ENCODE data around the gene MICB.
"Not testable (repeated sequence)": the region's sequence is repeated elsewhere in the genome, so short reads cannot be mapped to it uniquely, and the experiment has no call there.

Gene MICB

GRCh38 chr6:31497531-31498476 lies at the start of gene MICB:
Gene MICB, plus strand, starts transcription at chr6:31498145. Its CDS starts 49 bp downstream, at chr6:31498194.
- DNase-seq, result peak; percentile 65 to 74

DNA sequence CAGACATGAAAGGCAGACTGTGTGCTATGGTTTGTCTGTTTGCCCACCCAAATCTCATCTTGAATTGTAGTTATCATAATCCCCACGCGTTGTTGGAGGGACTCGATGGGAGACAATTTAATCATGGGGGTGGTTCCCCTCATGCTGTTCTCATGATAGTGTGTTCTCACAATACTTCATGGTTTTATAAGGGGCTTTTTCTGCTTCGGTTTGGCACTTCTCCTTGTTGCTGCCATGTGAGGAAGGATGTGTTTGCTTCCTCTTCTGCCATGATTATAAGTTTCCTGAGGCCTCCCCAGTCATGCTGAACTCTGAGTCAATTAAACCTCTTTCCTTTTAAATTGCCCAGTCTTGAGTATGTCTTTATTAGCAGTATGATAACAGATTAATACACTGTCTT lies 47.2 kb upstream of the MICB start:
- no peak for DNase-seq

DNA sequence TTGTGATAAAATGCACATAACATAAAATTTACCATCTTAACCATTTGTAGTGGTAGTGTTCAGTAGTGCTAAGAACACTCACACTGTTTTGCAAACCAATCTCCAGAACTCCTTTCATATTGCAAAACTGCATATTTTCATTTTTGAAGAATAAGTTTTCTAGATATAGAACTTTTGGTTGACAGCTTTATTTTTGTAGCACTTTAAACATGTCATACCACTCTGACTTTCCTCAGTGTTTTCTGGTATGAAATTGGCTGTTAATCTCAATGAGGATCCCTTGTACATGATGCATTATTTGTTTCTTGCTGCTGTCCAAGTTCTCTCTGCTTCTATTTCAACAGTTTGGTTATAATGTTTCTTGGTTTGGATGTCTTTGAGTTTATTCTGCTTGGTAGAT lies 45.1 kb upstream of the MICB start:
- DNase-seq, result no peak

DNA sequence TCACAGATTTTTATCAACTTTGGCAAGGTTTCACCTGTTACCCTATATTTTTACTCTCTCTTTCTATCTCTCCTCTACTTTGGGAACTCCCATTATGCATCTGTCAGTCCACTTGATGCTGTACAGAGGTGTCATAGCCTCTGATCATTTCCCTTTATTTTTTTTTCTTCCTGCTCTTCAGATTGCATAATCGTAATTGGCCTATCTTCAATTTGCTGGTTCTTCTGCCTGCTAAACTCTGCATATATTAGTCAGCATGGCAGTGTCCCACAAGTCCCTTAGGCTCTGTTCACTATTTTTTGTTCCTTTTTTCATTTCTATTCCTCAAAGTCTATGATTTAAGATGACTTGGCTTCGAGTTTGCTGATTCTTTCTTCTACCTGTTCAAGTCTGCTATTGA lies 44.7 kb upstream of the MICB start:
- no peak for DNase-seq

DNA sequence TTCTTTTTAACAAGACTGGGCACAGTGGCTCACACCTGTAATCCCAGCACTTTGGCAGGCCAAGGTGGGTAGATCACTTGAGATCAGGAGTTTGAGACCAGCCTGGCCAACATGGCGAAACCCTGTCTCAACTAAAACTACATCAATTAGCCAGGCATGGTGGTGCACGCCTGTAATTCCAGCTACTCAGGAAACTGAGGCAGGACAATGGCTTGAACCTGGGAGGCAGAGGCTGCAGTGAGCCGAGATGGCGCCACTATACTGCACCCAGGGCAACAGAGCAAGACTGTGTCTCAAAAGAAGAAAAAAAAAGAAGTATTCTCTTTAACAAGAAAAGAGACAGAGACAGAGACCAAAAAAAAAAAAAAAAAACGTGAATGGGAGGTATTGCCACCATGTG lies 38.1 kb upstream of the MICB start:
- not testable (repeated sequence) for DNase-seq

DNA sequence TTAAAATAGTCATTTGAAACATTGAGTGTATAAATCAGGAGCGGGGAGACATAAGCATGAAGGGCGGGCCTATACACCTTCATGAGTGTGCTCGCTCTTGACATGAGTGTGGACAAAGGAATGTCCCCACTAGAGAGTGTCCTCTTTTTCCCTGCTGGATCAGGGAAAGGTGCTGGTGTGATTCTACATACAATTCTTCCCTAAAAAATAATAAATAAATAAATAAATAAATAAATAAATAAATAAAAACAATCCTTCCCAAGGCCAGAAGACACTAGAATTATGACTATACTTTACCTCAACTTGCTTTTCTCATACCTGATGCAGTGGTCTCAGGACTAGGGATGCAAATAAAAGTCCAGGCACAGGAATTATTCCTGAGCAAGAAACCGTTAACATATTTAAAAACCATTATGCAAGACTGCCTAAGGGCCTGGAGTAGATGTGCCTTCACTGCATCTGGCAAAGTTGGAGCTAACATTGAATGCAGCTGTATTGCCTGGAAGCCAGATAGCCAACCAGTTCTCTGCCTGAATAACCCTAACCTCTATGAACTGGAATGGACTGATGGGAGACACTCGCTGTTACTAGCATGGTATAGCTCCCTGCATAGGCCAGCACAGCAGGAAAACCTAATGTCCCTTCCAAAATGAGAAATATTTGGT lies 37.5 kb upstream of the MICB start:
- no peak for DNase-seq

- no peak for DNase-seq
These were observed 35.6 kb upstream of the MICB start for GRCh38 chr6:31462026-31462963.

- DNase-seq, result peak; percentile 78 to 82
These were observed 34.7 kb upstream of the MICB start for GRCh38 chr6:31462964-31463870.

DNA sequence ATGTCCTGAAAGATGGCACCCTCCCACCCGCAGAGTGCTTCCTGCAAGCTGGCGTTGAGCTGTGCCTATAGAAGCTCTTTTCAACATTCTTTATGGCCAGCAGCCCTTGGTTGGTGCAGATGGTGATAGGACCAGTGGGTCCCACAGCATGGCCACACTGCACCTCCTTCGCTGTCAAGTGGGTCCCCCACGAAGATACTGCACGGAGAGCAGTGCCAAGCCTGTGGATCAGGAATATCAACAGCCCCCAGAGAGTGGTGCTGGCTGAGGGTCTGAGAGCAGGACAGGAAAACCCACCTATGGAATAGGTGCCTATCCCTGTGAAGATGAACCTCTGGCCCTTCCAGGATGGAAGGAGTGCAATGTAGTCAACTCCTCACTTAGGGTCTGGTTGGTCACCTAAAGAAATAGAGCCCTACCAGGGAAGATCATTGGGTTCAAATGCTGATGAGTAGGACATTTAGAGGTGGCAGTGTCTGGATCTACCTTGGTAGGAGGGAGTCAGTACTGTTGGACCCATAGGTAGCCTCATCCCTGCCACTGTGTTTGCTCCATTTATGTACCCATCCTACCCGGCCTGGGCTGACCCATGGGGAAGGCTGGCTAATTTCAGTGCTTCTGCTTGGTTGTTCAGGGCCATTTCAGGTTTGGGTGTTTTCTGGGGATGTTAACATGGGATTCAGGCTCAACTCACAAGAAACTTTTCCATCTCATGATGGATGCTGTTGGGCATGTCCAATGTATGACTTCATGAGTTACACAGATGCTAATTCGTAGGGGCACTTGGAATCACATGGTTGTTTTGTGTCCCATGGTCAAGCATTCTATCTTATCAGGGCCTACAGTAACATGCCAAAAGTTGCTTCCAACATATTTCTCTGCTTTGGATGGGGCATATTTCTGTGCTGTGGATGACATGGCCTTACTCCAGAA lies 33.4 kb upstream of the MICB start:
- DNase-seq, result no peak

GRCh38 chr6:31465185-31465536 lies 32.8 kb upstream of the MICB start:
- no peak for DNase-seq

- no peak for DNase-seq
These were observed 32.2 kb upstream of the MICB start for GRCh38 chr6:31465718-31466117.

GRCh38 chr6:31466466-31466865 lies 31.5 kb upstream of the MICB start:
- DNase-seq, result no peak

DNA sequence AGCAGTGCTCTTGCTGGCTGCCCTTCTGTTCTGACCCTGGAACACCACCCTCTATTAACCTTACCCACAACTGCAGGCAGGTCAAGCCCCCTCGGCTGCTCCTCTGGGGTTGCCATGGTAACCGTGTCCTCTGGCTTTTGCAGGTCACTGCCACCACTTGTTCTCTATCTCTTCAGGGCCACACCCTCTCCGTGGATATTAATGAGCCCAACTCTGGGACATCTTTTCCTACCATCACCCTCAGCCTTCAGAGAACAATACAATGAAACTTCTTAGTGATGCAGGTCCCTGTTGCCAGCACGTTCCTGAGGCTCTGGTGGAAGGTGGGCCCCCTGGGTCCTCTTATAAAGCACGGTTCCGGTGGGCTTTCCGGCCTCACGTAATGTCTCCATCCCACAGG lies 30.8 kb upstream of the MICB start:
- no peak for DNase-seq

DNA sequence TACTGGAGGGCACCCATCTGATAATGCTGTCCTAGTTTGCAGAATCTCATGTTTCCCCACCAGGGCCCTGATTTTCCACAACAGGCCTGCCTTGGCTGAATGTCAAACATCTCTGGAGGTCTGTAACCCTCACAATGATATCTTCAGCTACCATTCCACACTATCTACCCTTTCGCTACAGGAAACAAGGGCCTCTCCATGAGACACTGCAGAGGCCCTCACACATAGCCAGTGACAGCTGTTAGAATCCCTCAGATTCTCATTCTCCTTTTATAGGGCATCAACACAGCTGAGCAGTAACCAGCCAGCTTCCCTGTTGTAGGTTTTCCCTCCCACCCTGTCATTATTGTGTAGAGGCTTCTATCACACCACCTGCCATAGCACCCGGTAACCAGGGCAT lies 29.6 kb upstream of the MICB start:
- DNase-seq, result no peak

- DNase-seq, result no peak
These were observed 27.1 kb upstream of the MICB start for GRCh38 chr6:31470801-31471200.

GRCh38 chr6:31471711-31472110 lies 26.2 kb upstream of the MICB start:
- DNase-seq, result no peak

DNA sequence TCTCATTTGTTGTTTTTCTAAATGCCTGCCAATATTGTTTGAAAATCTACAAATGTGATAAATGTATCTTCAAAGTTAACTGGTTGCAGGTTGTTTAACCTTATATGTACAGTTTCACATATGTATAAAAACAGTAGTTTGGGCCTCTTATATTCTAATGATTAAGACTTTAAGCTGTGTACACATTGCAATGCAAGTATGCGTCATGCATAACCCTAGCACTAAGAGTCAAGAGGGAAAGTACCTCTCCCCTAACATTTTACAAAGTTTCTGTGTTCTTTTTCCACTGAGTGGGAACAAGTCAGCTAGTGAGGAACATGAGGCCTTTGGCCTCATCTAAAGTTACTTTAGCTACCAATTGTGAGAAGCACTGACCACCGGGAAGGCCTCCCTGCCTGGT lies 25.7 kb upstream of the MICB start:
- DNase-seq, result no peak

GRCh38 chr6:31473244-31473643 lies 24.7 kb upstream of the MICB start:
- no peak for DNase-seq

DNA sequence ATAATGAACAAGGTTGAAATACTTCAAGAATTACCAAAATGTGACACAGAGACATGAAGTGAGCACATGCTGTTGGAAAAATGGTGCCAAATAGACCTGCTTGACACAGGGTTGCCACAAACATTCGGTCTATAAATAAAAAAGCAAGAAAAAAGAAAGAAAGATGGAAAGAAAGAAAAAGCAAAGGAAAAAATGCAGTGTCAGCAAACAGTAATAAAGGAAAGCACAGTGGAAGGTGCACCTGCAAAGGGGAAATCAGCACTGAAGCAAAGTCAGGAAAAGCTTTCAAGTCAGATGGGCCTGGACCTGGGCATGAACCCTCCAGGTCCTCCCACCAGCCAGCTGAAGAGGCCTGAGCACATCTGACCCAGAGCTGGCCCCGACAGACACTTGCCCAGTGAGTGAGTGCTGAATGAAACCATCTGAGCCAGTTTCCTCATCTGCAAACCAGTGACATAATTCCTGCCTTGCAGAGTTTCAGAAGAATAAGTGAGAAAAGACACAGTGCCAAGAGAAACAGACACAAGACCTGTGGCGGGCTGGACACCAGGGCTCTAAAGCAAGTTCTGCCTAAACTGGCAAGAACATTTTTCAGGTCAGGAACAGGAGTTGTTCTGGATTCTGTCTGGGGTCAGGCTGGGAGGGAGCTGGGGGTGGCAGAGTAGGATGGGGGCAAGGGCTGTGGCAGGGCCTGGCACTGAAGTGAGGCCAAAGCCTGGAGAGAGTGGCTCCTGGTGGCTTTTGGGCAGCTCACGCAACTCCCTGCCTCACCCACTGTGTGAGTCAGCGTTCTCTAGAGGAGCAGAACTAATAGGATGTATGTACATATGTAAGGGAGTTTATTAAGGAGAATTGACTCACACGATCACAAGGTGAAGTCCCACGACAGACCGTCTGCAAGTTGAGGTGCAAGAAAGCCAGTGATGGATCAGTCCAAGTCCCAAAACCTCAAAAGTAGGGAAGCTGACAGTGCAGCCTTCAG lies 23.9 kb upstream of the MICB start:
- no peak for DNase-seq

DNA sequence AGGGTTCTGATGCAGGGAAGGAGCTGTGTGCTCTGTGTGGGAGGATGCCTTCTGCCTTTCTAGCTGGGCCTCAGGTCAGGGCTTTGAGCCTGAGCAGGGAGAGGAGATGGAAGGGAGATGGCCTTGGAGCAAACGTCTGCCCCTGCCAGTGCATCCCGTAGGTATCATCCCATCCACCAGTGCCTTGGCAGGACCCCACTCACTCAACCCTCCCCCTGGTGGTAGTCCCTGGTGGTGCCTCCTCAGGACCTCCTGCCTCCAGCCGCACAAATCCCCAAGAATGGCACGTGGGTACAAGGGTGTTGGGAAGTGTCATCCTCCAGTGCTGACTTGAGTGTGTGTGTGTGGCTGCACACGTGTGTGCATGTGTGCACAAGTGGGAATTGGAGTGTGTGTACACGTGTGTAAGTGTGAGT lies 23.1 kb upstream of the MICB start:
- no peak for DNase-seq
